ENCODE data around the gene KRT40. TPM values are rescaled to one million over a fixed set of nuclear protein-coding genes. Genes with fewer than 3 reads are reported as not detected.

KRT40 gene
- polyA plus RNA-seq, 3 donors: not detected

GRCh38 chr17:40960144-40960543 is 24.0 kb downstream of the KRT40 start:
- no peak for DNase-seq (ENCODE audit: extremely low read depth in 1 of 11, low read depth in 9 of 11, low spot score in 4 of 11)

GRCh38 chr17:40958086-40958953 is 25.8 kb downstream of the KRT40 start:
- no peak for DNase-seq (ENCODE audit: extremely low read depth in 1 of 11, low read depth in 9 of 11, low spot score in 4 of 11)

- peak in 2 of 11 donors; percentile 28 to 46 for DNase-seq (ENCODE audit: extremely low read depth in 1 of 11, low read depth in 9 of 11, low spot score in 4 of 11)
These were observed 27.5 kb downstream of the KRT40 start for GRCh38 chr17:40956401-40957254.

- no peak for DNase-seq (ENCODE audit: extremely low read depth in 1 of 11, low read depth in 9 of 11, low spot score in 4 of 11)
These were observed 30.2 kb downstream of the KRT40 start for GRCh38 chr17:40953881-40954280.

GRCh38 chr17:40952661-40953060 is 31.5 kb downstream of the KRT40 start:
- no peak for DNase-seq (ENCODE audit: extremely low read depth in 1 of 11, low read depth in 9 of 11, low spot score in 4 of 11)

GRCh38 chr17:40952154-40952553 is 32.0 kb downstream of the KRT40 start:
- no peak for DNase-seq (ENCODE audit: extremely low read depth in 1 of 11, low read depth in 9 of 11, low spot score in 4 of 11)

GRCh38 chr17:40951011-40951622 is 33.0 kb downstream of the KRT40 start:
- DNase-seq (ENCODE audit: extremely low read depth in 1 of 11, low read depth in 9 of 11, low spot score in 4 of 11): no peak

GRCh38 chr17:40950176-40950575 is 34.0 kb downstream of the KRT40 start:
- DNase-seq (ENCODE audit: extremely low read depth in 1 of 11, low read depth in 9 of 11, low spot score in 4 of 11): no peak

- DNase-seq (ENCODE audit: extremely low read depth in 1 of 11, low read depth in 9 of 11, low spot score in 4 of 11): peak in 5 of 11 donors; percentile 12 to 46 (median 44)
These were observed 34.7 kb downstream of the KRT40 start for GRCh38 chr17:40949418-40949817.

GRCh38 chr17:40947929-40948328 is 36.2 kb downstream of the KRT40 start:
- DNase-seq (ENCODE audit: extremely low read depth in 1 of 11, low read depth in 9 of 11, low spot score in 4 of 11): no peak

- DNase-seq (ENCODE audit: extremely low read depth in 1 of 11, low read depth in 9 of 11, low spot score in 4 of 11): no peak
These were observed 38.7 kb downstream of the KRT40 start for GRCh38 chr17:40945414-40945813.

- DNase-seq (ENCODE audit: extremely low read depth in 1 of 11, low read depth in 9 of 11, low spot score in 4 of 11): no peak
These were observed 39.6 kb downstream of the KRT40 start for GRCh38 chr17:40944531-40944930.

GRCh38 chr17:40942553-40942952 is 41.6 kb downstream of the KRT40 start:
- no peak for DNase-seq (ENCODE audit: extremely low read depth in 1 of 11, low read depth in 9 of 11, low spot score in 4 of 11)

- DNase-seq (ENCODE audit: extremely low read depth in 1 of 11, low read depth in 9 of 11, low spot score in 4 of 11): no peak
These were observed 43.9 kb downstream of the KRT40 start for GRCh38 chr17:40940266-40940665.

- no peak for DNase-seq (ENCODE audit: extremely low read depth in 1 of 11, low read depth in 9 of 11, low spot score in 4 of 11)
These were observed 45.1 kb downstream of the KRT40 start for GRCh38 chr17:40938981-40939380.

- DNase-seq (ENCODE audit: extremely low read depth in 1 of 11, low read depth in 9 of 11, low spot score in 4 of 11): no peak
These were observed 46.7 kb downstream of the KRT40 start, which contains the start of gene KRT23 for GRCh38 chr17:40937384-40937819. KRT23 (minus strand) TSS chr17:40937646; CDS start chr17:40936603, 1,043 bp downstream.

- DNase-seq (ENCODE audit: extremely low read depth in 1 of 11, low read depth in 9 of 11, low spot score in 4 of 11): no peak
These were observed 47.1 kb downstream of the KRT40 start for GRCh38 chr17:40936976-40937375.

- no peak for DNase-seq (ENCODE audit: extremely low read depth in 1 of 11, low read depth in 9 of 11, low spot score in 4 of 11)
These were observed 47.6 kb downstream of the KRT40 start for GRCh38 chr17:40936437-40936971.

- DNase-seq (ENCODE audit: extremely low read depth in 1 of 11, low read depth in 9 of 11, low spot score in 4 of 11): no peak
These were observed 48.5 kb downstream of the KRT40 start for GRCh38 chr17:40935624-40936023.

Data from renal cortex interstitium (tissue), 11 donors.